Mucosa of descending colon (tissue), 3 donors: ENCODE measurements around the gene NFIA. TPM values are rescaled to one million over a fixed set of nuclear protein-coding genes. Genes with fewer than 3 reads are reported as not detected.

Source experiments
- ATAC-seq: fragments of 200-7000 bp; cut with Tn5 transposase; one replicate; pipeline ENCODE4 v1.9.1; 2020; ENCODE audit warnings: mild to moderate bottlenecking, moderate library complexity
- DNase-seq, 3 donors: peaks; one replicate each; pipeline ENCODE4 v3.0.0-alpha.2; 2020
- H3K36me3 ChIP-seq: fragments of 200-600 bp; one replicate; pipeline ENCODE4 v1.8.0; 2021; ENCODE audit warnings: low read depth, mild to moderate bottlenecking
- H3K4me1 ChIP-seq: fragments of 200-600 bp; one replicate; pipeline ENCODE4 v1.8.0; 2021; ENCODE audit warnings: low read depth, mild to moderate bottlenecking
- H3K4me3 ChIP-seq: fragments of 200-600 bp; one replicate; pipeline ENCODE4 v1.8.0; 2021; ENCODE audit warnings: mild to moderate bottlenecking
- H3K9me3 ChIP-seq: fragments of 200-600 bp; one replicate; pipeline ENCODE4 v1.8.0; 2021; ENCODE audit warnings: mild to moderate bottlenecking
- intact Hi-C, 2 donors: fragments of 100-400 bp; cut with DNase I in 1 of 2; cut with micrococcal nuclease in 1 of 2; formaldehyde crosslinking; loops; one replicate each; pipeline versions ENCODE4 v1.11.0 to v1.11.1; 2022; cut with DNase I, micrococcal nuclease
- total RNA-seq, 3 donors: library from RNA; stranded (reverse); fragmentation: NEBNext Ultra II Directional in 2 of 3; extraction: Animal tissue kit (Norgen Biotek cat#: 25700) in 2 of 3; gene quantifications; one replicate each; pipeline versions ENCODE4 v1.2.1 to v1.2.4, GENCODE V29; 2021 to 2023
- TF ChIP-seq, protein P1 (sequence below): fragments of 200-600 bp; IDR thresholded peaks from one replicate; pipeline ENCODE4 v1.8.0; 2022; ENCODE audit warnings: antibody characterized with exemption, mild to moderate bottlenecking
- donor health status: DM: no; HTN: no; CAD: no; lungs with moderate emphysema.
- donor health status: DM: no; HTN: no; CAD: no.
- donor health status: DM: no; HTN: yes; CAD: no.

Gene NFIA
- total RNA-seq, 3 donors from 2014 or later, result 46.4 to 145 (median 51.1) TPM

DNA sequence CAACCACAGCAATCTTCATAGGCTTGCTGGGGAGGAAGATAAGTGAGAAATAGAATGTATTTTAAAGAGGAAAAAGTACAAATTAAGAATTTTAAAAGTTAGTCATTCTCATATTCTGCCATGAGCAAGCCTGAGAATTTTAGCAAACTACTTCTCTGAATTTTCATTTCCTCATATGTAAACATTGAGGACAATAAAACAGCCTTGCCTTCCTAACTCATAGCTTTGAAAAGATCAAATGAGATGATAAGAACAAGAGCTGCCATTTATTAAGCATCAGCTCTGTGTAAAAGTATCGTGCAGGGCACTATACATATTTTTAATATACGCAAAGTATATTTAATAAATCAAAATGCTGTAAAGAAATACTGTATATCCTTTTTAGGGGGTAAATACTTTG, 286.0 kb downstream of the NFIA start:
- H3K4me3 ChIP-seq, result no peak overlapping the region
- H3K36me3 ChIP-seq, result no peaks in the 10 kb centered on the region
- ATAC-seq (peak; percentile 22), DNase-seq (no peak)
- intact Hi-C loops, result no loop called here
- H3K9me3 ChIP-seq, result no peaks in the 10 kb centered on the region
- TF ChIP-seq, protein P1, sequence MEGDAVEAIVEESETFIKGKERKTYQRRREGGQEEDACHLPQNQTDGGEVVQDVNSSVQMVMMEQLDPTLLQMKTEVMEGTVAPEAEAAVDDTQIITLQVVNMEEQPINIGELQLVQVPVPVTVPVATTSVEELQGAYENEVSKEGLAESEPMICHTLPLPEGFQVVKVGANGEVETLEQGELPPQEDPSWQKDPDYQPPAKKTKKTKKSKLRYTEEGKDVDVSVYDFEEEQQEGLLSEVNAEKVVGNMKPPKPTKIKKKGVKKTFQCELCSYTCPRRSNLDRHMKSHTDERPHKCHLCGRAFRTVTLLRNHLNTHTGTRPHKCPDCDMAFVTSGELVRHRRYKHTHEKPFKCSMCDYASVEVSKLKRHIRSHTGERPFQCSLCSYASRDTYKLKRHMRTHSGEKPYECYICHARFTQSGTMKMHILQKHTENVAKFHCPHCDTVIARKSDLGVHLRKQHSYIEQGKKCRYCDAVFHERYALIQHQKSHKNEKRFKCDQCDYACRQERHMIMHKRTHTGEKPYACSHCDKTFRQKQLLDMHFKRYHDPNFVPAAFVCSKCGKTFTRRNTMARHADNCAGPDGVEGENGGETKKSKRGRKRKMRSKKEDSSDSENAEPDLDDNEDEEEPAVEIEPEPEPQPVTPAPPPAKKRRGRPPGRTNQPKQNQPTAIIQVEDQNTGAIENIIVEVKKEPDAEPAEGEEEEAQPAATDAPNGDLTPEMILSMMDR, result no peak
- H3K4me1 ChIP-seq, result peaks cover 4% of the 10 kb centered on the region

DNA sequence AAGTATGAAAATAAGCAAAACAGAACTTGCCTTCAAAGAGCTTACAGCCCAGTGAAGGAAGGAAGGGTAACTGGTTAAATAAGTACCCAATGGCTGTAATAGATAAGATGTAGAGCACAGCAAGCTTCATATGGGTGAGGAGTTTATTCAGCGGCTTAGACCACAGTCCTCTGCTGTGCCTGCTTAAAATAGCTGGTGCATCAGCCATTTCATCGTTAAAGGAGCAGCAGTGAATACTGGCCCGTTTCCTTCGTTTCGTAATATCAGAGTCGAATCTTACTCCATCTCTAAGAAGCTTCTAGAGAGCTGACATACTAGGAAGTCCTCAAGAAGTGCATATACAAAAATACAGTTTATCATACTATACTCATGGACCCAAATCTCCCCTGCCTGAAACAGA, 286.5 kb downstream of the NFIA start:
- ATAC-seq, result no peak
- DNase-seq, result no peak

DNA sequence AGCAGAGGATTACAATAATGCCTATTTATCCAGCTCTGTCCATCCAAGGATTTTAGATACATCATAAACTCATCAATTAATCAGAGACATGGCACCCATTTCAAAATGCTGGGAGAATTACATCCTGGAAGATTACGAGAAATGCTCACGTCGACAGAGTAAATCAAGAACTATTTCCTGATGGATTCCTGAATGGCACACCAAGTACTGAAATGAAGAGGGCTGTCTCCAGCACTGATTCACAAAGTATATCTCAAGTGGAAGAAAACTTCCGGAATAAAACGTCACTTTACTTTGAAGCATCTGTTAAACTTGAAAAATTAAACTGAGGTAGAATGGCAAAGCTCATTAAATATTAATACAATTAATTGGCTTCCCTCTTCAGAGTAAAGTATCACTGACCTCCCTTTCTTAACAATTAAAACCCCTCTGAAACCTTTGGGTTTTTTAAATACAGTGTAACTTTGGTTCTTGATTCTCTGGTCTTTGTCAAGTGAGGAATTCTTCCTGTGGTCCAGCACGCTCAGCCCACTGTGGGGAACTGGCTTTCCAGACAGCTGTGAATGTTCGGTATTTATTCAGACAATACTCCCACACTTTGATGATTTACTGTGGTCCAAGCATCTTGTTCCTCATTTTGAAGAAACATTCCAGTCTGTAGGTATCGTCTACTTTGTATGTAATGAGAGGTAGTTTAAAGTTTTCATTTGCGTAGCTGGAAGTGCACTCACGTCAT, 288.0 kb downstream of the NFIA start:
- ATAC-seq (no peak), DNase-seq (no peak)
- intact Hi-C loops, result no loop called here
- no peaks in the 10 kb centered on the region for H3K36me3 ChIP-seq
- peaks cover 4% of the 10 kb centered on the region for H3K4me1 ChIP-seq
- no peak overlapping the region for H3K4me3 ChIP-seq
- no peaks in the 10 kb centered on the region for H3K9me3 ChIP-seq
- TF ChIP-seq, protein P1, result no peak

More for the DNA sequence above, 286.5 kb downstream of the NFIA start:
- Histone ChIP-seq H3K36me3 (no peaks in the 10 kb centered on the region), H3K4me1 (peaks cover 4% of the 10 kb centered on the region), H3K9me3 (no peaks in the 10 kb centered on the region), H3K4me3 (no peak overlapping the region)
- TF ChIP-seq, protein P1, result no peak
- intact Hi-C loops, result no loop called here

- Histone ChIP-seq H3K4me3 (no peak overlapping the region), H3K9me3 (no peaks in the 10 kb centered on the region), H3K4me1 (peaks cover 4% of the 10 kb centered on the region), H3K36me3 (no peaks in the 10 kb centered on the region)
- TF ChIP-seq, protein P1, result no peak
- no peak for ATAC-seq
- intact Hi-C loops, result no loop called here
- DNase-seq, result no peak
These were observed 288.5 kb downstream of the NFIA start for GRCh38 chr1:61370913-61371279.

DNA sequence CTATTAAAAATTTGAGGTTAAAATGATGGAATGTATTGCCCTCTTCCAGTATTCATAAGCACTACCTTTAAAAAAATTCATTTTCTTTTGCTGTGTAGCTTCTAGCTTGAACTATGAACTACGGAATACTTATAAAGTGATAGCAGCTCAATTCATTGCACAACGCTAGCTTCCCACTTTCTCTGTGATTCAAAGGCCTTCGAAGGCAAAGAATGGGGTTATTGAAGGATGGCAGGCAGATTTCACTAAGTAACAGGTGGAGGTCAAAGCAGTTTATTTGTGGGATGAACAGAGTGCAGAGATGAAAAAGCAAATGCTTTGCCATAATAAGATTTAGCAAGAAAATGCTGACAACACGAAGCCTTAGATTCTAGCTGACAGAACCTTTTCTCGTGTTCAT, 290.6 kb downstream of the NFIA start:
- no peak for ATAC-seq
- Histone ChIP-seq H3K4me1 (peaks cover 4% of the 10 kb centered on the region), H3K4me3 (no peak overlapping the region), H3K36me3 (no peaks in the 10 kb centered on the region), H3K9me3 (no peaks in the 10 kb centered on the region)
- no peak for DNase-seq
- TF ChIP-seq, protein P1, result no peak
- intact Hi-C loops, result no loop called here
